ENCODE results near the gene POLR2L.

Gene POLR2L

DNA sequence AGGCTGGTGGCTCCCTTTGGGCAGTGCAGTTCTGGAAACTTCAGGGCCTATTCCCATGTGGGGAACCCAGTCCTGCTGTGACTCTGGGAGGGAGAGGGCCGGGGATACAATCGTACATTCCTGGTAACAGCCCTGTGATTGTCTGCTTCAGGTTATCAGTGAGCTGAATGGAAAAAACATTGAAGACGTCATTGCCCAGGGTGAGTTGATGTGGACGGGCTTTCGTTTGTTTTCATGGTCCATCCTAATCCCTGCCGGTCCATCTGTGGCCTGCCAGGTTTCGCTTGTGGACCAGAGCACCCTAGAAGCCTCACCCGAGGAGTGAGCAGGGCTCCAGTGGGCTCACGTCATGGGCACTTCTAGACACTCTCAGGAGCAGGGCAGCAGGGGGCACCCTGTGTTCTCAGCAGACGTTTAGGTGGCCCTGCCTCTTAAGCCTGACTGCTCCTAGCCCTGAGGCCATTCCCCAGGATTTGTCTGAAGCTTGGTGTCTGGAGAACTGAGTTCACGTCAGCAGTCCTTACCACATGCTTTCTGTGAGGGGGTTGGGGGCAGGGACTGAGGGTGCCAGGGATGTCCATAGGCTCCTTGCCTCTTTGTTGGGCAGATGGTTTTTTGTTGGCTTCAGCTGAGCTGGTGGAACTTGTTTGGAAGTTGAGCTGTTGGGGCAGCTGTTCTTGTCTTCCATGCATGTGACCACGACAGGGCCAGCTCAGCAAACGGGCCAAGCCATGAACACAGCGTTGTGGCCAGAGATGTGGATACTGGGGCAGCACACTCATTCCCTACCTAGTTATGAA lies 30.7 kb downstream of the POLR2L start:
- no peak for DNase-seq (ENCODE audit: low read depth, low spot score)

GRCh38 chr11:810040-810567 lies 32.2 kb downstream of the POLR2L start:
- DNase-seq (ENCODE audit: low read depth, low spot score) = no peak

DNA sequence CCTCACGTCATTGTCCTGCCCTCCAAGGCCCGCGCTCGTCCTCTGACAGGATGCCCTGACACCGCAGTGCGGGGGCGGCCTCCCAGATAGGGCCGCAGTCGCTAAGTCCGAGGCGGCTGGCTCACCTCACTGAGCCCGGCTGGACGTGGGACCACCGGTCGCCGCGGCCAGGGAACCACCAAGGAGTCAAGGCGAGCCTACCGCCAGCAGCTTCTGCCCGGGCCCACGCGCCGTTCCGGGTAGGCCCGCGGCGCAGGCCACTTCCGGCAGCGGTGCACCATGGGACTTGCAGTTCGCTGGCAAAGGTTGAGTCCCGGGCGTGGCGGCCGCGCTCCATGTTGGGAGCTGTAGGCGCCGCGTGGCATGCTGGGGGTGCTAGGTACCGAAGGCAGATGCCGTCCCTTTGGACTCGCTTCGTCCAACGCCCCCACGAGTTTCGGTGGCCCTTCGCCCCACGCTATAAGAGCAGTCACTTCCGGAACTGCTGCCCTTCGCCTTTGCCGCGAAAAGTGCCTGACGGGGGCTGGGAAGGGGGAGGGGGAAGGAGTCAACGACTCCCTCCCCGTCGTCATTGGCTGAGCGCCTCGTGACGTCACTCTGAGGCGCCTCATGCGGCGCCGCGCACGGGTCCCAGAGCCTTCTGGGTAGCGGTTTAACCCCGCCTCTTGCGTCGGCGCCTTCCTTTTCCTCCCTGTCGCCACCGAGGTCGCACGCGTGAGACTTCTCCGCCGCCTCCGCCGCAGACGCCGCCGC lies 32.9 kb downstream of the POLR2L start, which contains the start of gene RPLP2:
RPLP2 (plus strand) TSS at position 681 of the 753 bp plus-strand sequence. CDS start 268 bp downstream, outside the sequence.
- peak; percentile 99 for DNase-seq (ENCODE audit: low read depth, low spot score)

- no peak for DNase-seq (ENCODE audit: low read depth, low spot score)
Observed at GRCh38 chr11:808427-809286, 33.7 kb downstream of the POLR2L start.

DNA sequence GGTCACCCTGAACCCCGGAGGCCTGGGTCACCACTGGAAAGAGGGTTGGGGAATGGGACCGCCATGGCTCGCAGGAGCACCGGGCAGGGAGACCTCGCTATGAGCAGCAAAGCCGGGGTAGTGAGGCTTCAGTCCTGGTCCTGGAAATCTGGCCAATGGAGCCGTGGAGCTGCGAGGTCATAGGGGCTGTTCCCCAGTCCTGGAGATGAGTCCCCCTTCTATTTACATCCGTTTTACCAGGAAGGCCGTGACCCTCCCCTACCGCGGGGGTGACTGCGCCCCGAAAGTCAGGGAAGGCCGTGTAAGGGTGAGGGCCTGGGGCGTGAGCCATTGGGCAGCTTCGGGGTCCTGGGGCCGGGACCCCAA lies 37.7 kb downstream of the POLR2L start:
- DNase-seq (ENCODE audit: low read depth, low spot score) = no peak

GRCh38 chr11:803770-804598 lies 38.3 kb downstream of the POLR2L start:
- no peak for DNase-seq (ENCODE audit: low read depth, low spot score)

- DNase-seq (ENCODE audit: low read depth, low spot score) = no peak
Observed at GRCh38 chr11:803467-803742, 38.9 kb downstream of the POLR2L start.

GRCh38 chr11:802693-803466 lies 39.4 kb downstream of the POLR2L start:
- no peak for DNase-seq (ENCODE audit: low read depth, low spot score)

- no peak for DNase-seq (ENCODE audit: low read depth, low spot score)
Observed at GRCh38 chr11:802018-802617, 40.2 kb downstream of the POLR2L start.

DNA sequence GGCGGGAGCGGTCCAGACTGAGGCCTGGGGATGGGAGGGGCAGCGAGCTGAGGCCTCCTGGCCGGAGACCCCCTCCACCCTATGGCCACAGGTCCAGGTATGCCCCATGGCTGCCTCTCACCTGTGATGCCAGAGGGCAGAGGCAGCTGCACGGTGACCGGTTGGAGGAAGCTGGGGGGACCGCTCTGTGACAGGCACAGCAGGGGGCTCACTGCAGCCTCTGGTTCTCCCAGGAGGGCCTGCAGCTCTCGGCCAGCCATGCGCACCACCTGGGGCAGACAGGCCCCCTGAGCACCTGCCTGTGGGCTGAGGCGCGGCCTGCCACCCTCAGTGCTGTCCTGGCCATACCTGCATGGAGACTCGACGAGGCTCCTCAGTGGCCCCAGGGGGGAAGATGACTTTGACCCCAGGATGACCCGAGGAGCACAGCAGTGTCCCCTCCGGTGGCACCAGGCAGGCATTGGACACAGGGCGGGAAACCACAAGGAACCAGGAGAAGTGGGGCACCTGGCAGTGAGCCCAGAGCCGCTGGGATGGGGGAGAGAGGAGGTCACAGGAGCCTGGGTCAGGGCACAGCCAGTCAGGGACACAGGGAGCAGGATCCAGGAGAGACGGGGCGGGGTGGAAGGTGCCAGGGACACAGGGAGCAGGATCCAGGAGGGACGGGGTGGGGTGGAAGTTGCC lies 41.1 kb downstream of the POLR2L start:
- DNase-seq (ENCODE audit: low read depth, low spot score) = no peak

DNA sequence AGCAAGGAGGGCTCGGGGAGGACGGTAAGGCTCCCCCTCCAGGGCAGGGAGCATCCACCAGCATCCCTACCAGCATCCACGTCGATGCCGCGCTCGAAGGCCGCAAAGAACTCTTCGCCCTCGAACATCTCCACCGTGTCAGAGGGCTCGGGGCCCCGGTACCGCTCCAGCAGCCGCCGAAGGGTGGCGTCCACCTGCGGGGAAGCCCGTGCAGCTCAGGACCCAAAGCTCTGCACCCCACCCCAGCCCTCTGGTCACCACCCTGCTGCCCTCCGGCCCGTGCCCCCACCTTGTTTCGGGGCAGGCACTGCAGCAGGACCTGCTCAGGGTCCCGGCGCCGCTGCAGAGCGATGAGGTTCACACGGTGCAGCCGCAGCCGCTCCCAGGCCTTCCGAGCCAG lies 41.9 kb downstream of the POLR2L start:
- DNase-seq (ENCODE audit: low read depth, low spot score) = no peak

DNA sequence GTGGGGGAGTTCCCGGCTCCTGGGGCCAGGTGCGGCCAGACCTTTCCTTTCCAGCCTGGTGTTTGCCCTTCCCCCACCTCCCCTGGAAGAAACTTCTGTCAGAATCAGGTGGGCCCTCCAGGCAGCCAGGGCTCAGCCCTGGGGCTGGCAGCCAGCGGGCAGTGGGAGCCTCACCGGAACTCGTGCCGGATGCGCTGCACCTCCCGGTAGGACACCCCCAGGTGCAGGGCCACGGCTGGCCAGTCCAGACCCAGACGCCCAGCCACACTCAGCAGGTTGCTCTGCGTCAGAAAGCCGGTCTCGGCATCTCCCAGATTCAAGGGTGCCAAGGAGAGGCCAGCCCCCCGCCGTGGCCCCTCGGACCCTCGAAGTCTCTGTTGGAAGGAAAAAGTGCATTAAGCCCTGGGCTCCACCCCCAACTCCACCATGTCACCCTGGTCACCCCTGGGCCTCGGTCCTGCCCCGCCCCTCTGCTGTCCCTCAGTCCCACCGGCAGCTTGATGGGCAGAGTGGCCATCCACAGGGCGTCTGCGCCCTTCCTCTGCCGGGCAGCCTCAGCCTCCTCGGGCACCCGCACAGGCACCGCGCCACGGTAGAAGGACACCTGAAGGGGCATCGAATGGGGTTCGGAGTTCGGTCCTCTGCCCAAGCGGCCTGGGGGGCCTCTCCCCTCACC lies 42.5 kb downstream of the POLR2L start:
- no peak for DNase-seq (ENCODE audit: low read depth, low spot score)

- DNase-seq (ENCODE audit: low read depth, low spot score) = peak; percentile 95
Observed at GRCh38 chr11:798093-798713, 44.1 kb downstream of the POLR2L start, which contains the start of gene SLC25A22. SLC25A22 (minus strand) TSS chr11:798281; CDS start chr11:795006, 3,275 bp downstream.

DNA sequence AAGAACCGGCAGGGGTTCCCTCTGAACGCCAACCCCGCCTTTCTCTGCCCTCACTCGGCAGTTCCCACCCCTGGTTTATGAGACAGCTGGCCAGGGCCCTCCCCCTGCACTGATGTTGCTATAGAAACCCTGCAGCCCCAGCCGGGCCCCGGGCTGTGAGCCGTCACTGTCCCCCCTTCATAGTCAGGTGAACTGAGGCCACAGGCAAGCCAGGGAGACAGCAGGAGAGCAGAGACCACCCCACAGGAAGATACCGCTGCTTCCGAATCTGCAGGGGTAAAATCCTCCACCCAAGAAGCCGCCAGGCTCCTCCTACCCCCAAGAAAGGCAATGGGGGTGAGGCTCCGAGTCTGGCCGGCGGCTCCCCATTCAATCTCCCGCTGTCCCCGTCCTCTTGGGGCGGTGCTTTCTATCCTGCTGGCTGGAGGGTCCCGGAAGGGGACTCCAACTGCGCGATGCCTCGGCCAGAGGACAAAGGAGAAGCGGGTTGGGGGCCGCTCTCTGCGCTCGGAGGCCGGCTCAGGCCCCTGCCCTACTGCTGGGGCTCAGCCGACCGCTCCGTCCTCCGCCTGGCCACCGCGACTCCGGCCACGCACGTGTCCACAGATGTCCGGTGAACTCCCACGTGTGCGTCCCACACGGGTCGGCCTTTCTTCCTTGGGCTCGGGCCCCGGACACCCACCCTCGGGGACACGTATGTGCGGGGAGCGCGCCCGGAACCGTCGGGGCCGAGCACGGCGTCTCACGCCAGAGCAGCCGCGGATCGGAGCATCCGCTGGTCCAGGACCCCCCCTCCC lies 44.8 kb downstream of the POLR2L start:
- peak; percentile 86 for DNase-seq (ENCODE audit: low read depth, low spot score)

DNA sequence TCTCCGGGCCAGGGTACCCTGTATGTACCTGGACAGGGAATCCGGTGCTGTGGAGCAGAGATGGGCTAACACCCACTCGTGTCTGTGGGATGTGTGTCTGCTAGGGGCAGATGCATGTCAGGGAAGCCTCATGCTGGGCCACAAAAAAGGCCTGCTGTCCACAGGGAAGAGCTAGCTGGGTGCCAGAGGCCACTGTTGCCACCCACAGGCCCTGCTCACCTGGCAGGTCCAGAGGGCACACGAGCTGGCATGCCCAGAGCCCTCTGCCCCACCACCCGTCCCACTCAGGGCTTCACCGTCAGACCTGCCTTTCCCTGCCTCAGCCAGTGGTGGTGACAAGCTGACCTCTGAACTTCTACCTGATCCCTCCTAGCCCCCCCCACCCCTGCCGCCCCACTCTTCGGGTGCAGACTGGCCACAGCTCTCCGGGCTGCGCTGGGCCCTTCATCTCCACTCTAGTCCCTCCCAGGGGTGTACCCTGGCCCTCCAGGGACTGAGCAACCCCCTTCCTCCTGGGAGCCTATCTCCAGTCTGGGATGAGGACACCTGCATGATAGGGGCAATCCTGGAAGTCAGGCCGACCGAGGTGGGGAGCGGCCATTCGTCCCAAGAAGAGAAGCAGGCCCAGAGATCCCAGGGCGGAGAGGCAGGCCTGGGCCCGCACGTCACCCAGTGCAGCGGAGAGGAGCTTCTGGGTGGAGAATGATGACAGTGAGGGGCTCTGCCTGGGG lies 45.6 kb downstream of the POLR2L start:
- DNase-seq (ENCODE audit: low read depth, low spot score) = no peak
